Measurements from ENCODE around the gene AK3. TPM values are rescaled to one million over a fixed set of nuclear protein-coding genes. Genes with fewer than 3 reads are reported as not detected.

The AK3 gene
- total and polyA plus RNA-seq, 9 of the 15 experiments (the other 6 are each of a cell fraction or from before 2014, with no cell fraction given): 12.2 to 78.6 (median 41.8) TPM

GRCh38 chr9:4741365-4742089 lies 525 bp upstream of the AK3 start:
- Histone ChIP-seq H3K79me2 (ENCODE audit: control insufficient read depth, insufficient read depth, low read length) (peaks cover 53% of the 10 kb centered on the region), H3K4me2 (ENCODE audit: insufficient read depth, low read length) (peak overlapping the region; percentile 83), H2AFZ (ENCODE audit: low read depth, low read length) (peak overlapping the region; percentile 70), H3K9ac (ENCODE audit: insufficient read depth in 1 of 2, low read depth in 2 of 2, low read length in 2 of 2) (peak overlapping the region; percentile 84 to 92), H3K36me3 (ENCODE audit: control insufficient read depth, insufficient read depth, low read length) (peaks cover 10% of the 10 kb centered on the region; the same call in 1 of the 3 replicates), H3K4me1 (replicated peaks in 1 of 2; ENCODE audit: control insufficient read depth in 2 of 2, insufficient read depth in 2 of 2, low read length in 2 of 2) (peaks cover 9 to 23% of the 10 kb centered on the region in 2 experiments; a peak in 4 of 5 replicates), H3K27me3 (ENCODE audit: control insufficient read depth in 2 of 2, insufficient read depth in 2 of 2, low read length in 2 of 2) (no peaks in the 10 kb centered on the region), H4K20me1 (replicated peaks; ENCODE audit: control insufficient read depth, insufficient read depth, low read length) (no peaks in the 10 kb centered on the region), H3K4me3 (peak overlapping the region; percentile 89), H3K9me3 (replicated peaks; ENCODE audit: control insufficient read depth, insufficient read depth, low read depth, low read length) (no peaks in the 10 kb centered on the region), H3K9me1 (ENCODE audit: control insufficient read depth, insufficient read depth, low read length) (no peaks in the 10 kb centered on the region), H3K27ac (ENCODE audit: extremely low read depth, low read depth, low read length) (peak overlapping the region; percentile 85)
- DNase-seq (ENCODE audit: extremely low read depth in 1 of 4, low spot score in 3 of 4) (peak; percentile 20 to 53 (median 40)), ATAC-seq (peak; percentile 32), FAIRE-seq (peak; percentile 70)
- in situ Hi-C loops (cut with MboI) (loop anchor here (25.0 kb wide), 1 partner anchor 696 kb away; the partner anchor contains the start of gene PLGRKT), intact Hi-C loops (cut with micrococcal nuclease) (loop anchor here (2.0 to 10.0 kb wide), 3 partner anchors 64 to 357 kb away; partner anchors contain the start of genes CDC37L1 and PLPP6)
- ChIA-PET POLR2A (no interaction called here), CTCF (ENCODE audit: low intra/inter-chr PET ratio) (no interaction called here)
- BruUV-seq (replicated peaks): no TSS peak
- WGBS (ENCODE audit: insufficient coverage, low coverage, missing lambda C conversion rate): 3% methylated on average over 18 of the region's 54 CpGs
- TF ChIP-seq ELF1 (tag; IDR thresholded peaks at IDR 0.05) (peak; percentile 19; the same call in 1 of the 2 replicates), NRF1 (conservative IDR thresholded peaks at IDR 0.05 in 1 of 2, IDR thresholded peaks at IDR 0.05 in 1 of 2) (peak; percentile 78 to 79; a peak in 2 of 4 replicates), ARID2 (IDR thresholded peaks at IDR 0.05) (0 out of 2 replicates have a peak, but pooled peaks have one; percentile 29), PML (IDR thresholded peaks at IDR 0.05; ENCODE audit: low read length) (peak; percentile 9; the same call in 1 of the 2 replicates), DPF2 (IDR thresholded peaks at IDR 0.05) (peak; percentile 41; the same call in 1 of the 2 replicates), ID3 (CRISPR knock-in tag; IDR thresholded peaks at IDR 0.05) (no peak), ID3 (tag; IDR thresholded peaks at IDR 0.05) (no peak), KDM1A (IDR thresholded peaks at IDR 0.05) (no peak), MYC (IDR thresholded peaks at IDR 0.05; ENCODE audit: low read depth, low read length) (0 out of 2 replicates have a peak, but pooled peaks have one; percentile 2), MYC (CRISPR knock-in tag; IDR thresholded peaks at IDR 0.05; ENCODE audit: borderline replicate concordance, low read depth) (no peak)
- TF ChIP-seq, protein P1, sequence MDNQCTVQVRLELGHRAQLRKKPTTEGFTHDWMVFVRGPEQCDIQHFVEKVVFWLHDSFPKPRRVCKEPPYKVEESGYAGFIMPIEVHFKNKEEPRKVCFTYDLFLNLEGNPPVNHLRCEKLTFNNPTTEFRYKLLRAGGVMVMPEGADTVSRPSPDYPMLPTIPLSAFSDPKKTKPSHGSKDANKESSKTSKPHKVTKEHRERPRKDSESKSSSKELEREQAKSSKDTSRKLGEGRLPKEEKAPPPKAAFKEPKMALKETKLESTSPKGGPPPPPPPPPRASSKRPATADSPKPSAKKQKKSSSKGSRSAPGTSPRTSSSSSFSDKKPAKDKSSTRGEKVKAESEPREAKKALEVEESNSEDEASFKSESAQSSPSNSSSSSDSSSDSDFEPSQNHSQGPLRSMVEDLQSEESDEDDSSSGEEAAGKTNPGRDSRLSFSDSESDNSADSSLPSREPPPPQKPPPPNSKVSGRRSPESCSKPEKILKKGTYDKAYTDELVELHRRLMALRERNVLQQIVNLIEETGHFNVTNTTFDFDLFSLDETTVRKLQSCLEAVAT (IDR thresholded peaks at IDR 0.05): peak in 1 of 2 experiments; percentile 47; a peak in 1 of 4 replicates
- TF ChIP-seq, protein P2, sequence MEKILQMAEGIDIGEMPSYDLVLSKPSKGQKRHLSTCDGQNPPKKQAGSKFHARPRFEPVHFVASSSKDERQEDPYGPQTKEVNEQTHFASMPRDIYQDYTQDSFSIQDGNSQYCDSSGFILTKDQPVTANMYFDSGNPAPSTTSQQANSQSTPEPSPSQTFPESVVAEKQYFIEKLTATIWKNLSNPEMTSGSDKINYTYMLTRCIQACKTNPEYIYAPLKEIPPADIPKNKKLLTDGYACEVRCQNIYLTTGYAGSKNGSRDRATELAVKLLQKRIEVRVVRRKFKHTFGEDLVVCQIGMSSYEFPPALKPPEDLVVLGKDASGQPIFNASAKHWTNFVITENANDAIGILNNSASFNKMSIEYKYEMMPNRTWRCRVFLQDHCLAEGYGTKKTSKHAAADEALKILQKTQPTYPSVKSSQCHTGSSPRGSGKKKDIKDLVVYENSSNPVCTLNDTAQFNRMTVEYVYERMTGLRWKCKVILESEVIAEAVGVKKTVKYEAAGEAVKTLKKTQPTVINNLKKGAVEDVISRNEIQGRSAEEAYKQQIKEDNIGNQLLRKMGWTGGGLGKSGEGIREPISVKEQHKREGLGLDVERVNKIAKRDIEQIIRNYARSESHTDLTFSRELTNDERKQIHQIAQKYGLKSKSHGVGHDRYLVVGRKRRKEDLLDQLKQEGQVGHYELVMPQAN (IDR thresholded peaks at IDR 0.05; ENCODE audit: borderline replicate concordance): peak; percentile 61
- TF ChIP-seq, protein P3, sequence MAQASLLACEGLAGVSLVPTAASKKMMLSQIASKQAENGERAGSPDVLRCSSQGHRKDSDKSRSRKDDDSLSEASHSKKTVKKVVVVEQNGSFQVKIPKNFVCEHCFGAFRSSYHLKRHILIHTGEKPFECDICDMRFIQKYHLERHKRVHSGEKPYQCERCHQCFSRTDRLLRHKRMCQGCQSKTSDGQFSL (CRISPR knock-in tag; IDR thresholded peaks at IDR 0.05): 0 out of 2 replicates have a peak, but pooled peaks have one; percentile 11
- TF ChIP-seq, protein P3 (tag; IDR thresholded peaks at IDR 0.05): no peak
- TF ChIP-seq, protein P4, sequence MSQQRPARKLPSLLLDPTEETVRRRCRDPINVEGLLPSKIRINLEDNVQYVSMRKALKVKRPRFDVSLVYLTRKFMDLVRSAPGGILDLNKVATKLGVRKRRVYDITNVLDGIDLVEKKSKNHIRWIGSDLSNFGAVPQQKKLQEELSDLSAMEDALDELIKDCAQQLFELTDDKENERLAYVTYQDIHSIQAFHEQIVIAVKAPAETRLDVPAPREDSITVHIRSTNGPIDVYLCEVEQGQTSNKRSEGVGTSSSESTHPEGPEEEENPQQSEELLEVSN (IDR thresholded peaks at IDR 0.05; ENCODE audit: borderline replicate concordance in 1 of 2, extremely low read depth in 1 of 2, insufficient read depth in 1 of 2, insufficient read length in 1 of 2, low read depth in 1 of 2, low read length in 1 of 2, poor library complexity in 1 of 2, severe bottlenecking in 1 of 2): peak in 1 of 2 experiments; percentile 41

Measured in K562 (cell line).